ENCODE results near the gene TFEC.

GRCh38 chr7:115924411-115924810 lies 106.2 kb downstream of the TFEC start:
- TF ChIP-seq CTCF (IDR thresholded peaks at IDR 0.05; ENCODE audit: insufficient read depth, low read length) (no peak), GABPA (IDR thresholded peaks at IDR 0.05; ENCODE audit: low read depth) (no peak)

Measured in HL-60 (cell line).